ENCODE data around the gene MRC2. TPM values are rescaled to one million over a fixed set of nuclear protein-coding genes. Genes with fewer than 3 reads are reported as not detected.

MRC2 gene
- total RNA-seq, 1 donor from 2014 or later = 175 TPM

DNA sequence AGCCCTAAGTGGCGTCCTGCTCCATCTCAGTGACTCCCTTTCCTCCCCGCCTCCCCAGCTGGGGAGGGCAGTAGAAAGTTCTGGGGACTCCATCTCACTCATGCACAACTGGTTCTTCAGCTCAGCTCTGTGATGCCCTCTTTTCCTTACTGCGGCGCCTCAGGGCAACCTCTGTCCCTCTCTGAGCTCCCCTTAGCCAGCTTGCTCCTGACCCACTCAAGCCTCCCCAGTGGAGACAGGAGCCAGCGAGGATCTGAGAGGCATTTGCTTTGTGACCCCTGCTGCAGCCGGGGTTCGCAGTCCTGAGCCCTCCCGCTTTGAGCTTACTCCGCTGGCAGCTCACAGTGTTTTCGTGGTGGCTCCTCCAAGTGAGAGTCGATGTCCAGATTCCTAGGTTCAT lies 6.2 kb upstream of the MRC2 start:
- no peaks in the 10 kb centered on the region for H3K9me3 ChIP-seq (ENCODE audit: control insufficient read depth in 3 of 3, low read length in 3 of 3)
- H3K9ac ChIP-seq (ENCODE audit: low read depth in 1 of 3, low read length in 3 of 3) = no peak overlapping the region
- peaks cover 11 to 19% (median 14%) of the 10 kb centered on the region in 3 donors for H3K4me1 ChIP-seq (ENCODE audit: control insufficient read depth in 3 of 3, insufficient read depth in 3 of 3, low read length in 3 of 3)
- peaks cover 4 to 5% (median 5%) of the 10 kb centered on the region in 3 donors for H3K36me3 ChIP-seq (ENCODE audit: control insufficient read depth in 3 of 3, insufficient read depth in 3 of 3, low read length in 3 of 3)
- no peak overlapping the region for H3K27ac ChIP-seq (ENCODE audit: low read depth, low read length)
- no peak overlapping the region for H3K4me3 ChIP-seq (ENCODE audit: low read length in 3 of 3)
- peaks cover 0 to 14% (median 8%) of the 10 kb centered on the region in 3 donors for H3K27me3 ChIP-seq (ENCODE audit: control insufficient read depth in 3 of 3, insufficient read depth in 3 of 3, low read length in 3 of 3)

DNA sequence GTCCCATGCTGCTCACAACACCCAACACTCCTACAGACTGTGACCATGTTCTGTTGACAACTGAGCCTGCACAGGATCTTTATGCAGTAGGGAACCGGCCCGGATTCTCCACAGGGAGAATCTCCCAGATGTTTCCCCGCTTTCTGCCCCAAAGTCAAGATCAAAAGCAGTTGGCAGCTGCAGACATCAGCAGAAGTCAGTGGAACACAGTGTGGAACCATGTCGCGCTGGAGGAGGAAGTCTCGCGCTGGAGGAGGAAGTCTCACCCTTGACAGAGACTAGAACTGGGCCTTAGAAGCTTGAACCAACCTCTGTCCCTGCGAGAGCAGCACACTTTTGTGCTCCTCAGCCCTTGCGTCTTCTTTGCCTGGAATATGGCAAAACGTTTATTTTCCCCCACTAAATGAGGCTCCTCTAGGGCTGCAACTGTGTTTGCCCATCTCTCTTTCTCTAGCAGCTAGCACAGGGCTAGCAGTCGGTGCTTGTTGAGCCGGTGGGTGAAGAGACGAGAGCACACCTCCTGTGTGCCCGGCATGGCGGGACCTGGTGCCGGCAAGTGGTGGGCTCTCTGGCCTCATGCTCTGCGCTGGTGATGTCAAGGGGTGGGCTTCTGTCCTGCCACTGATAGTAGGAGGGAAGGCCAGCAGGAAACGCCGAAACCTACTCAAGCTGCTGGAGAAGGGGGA lies 2.1 kb upstream of the MRC2 start:
- H3K9ac ChIP-seq (ENCODE audit: low read depth in 1 of 3, low read length in 3 of 3) = no peak overlapping the region
- H3K4me3 ChIP-seq (ENCODE audit: low read length in 3 of 3) = no peak overlapping the region
- H3K4me1 ChIP-seq (ENCODE audit: control insufficient read depth in 3 of 3, insufficient read depth in 3 of 3, low read length in 3 of 3) = peaks cover 13 to 24% (median 22%) of the 10 kb centered on the region in 3 donors
- H3K27ac ChIP-seq (ENCODE audit: low read depth, low read length) = peak overlapping the region; percentile 30
- no peaks in the 10 kb centered on the region for H3K9me3 ChIP-seq (ENCODE audit: control insufficient read depth in 3 of 3, low read length in 3 of 3)
- no peaks in the 10 kb centered on the region for H3K36me3 ChIP-seq (ENCODE audit: control insufficient read depth in 3 of 3, insufficient read depth in 3 of 3, low read length in 3 of 3)
- peaks cover 20 to 40% (median 27%) of the 10 kb centered on the region in 3 donors for H3K27me3 ChIP-seq (ENCODE audit: control insufficient read depth in 3 of 3, insufficient read depth in 3 of 3, low read length in 3 of 3)

- H3K4me1 ChIP-seq (ENCODE audit: control insufficient read depth in 3 of 3, insufficient read depth in 3 of 3, low read length in 3 of 3) = peaks cover 13 to 24% (median 22%) of the 10 kb centered on the region in 3 donors
- H3K9ac ChIP-seq (ENCODE audit: low read depth in 1 of 3, low read length in 3 of 3) = no peak overlapping the region
- H3K4me3 ChIP-seq (ENCODE audit: low read length in 3 of 3) = no peak overlapping the region
- no peaks in the 10 kb centered on the region for H3K9me3 ChIP-seq (ENCODE audit: control insufficient read depth in 3 of 3, low read length in 3 of 3)
- peaks cover 20 to 43% (median 29%) of the 10 kb centered on the region in 3 donors for H3K27me3 ChIP-seq (ENCODE audit: control insufficient read depth in 3 of 3, insufficient read depth in 3 of 3, low read length in 3 of 3)
- peak overlapping the region; percentile 30 for H3K27ac ChIP-seq (ENCODE audit: low read depth, low read length)
- H3K36me3 ChIP-seq (ENCODE audit: control insufficient read depth in 3 of 3, insufficient read depth in 3 of 3, low read length in 3 of 3) = no peaks in the 10 kb centered on the region
Measured at GRCh38 chr17:62625870-62626200, 1.6 kb upstream of the MRC2 start.

DNA sequence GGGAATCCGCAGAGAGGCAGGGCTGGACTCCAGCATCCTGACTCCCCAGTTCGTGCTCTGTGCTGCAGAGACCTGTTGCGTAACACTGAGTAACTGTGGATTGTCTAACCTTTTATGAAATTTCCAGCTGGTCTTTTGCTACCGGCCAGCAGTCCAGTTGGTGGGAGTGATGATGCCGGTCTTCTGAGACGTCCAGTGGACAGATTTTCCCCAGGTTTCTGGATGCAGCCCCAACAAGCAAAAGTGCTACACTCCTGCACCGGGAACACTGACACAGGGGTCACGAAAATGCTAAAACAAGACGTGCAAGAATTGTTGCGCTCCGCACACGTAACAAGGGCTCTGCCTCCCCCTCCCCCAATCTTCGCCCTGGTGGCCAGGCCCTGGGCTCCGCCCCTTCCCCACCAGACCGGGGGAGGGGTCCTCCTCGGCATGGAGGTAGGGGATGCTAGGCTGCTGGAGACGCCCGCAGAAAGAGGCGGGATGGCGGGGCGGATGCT lies 701 bp upstream of the MRC2 start:
- Histone ChIP-seq H3K4me3 (ENCODE audit: low read length in 3 of 3) (peak overlapping the region; percentile 56 to 68 (median 60)), H3K36me3 (ENCODE audit: control insufficient read depth in 3 of 3, insufficient read depth in 3 of 3, low read length in 3 of 3) (no peaks in the 10 kb centered on the region), H3K27ac (ENCODE audit: low read depth, low read length) (peak overlapping the region; percentile 77), H3K4me1 (ENCODE audit: control insufficient read depth in 3 of 3, insufficient read depth in 3 of 3, low read length in 3 of 3) (peaks cover 13 to 24% (median 22%) of the 10 kb centered on the region in 3 donors), H3K9me3 (ENCODE audit: control insufficient read depth in 3 of 3, low read length in 3 of 3) (no peaks in the 10 kb centered on the region), H3K9ac (ENCODE audit: low read depth in 1 of 3, low read length in 3 of 3) (peak overlapping the region in 2 of 3 donors; percentile 60 to 65), H3K27me3 (ENCODE audit: control insufficient read depth in 3 of 3, insufficient read depth in 3 of 3, low read length in 3 of 3) (peaks cover 20 to 43% (median 31%) of the 10 kb centered on the region in 3 donors)

- peak overlapping the region; percentile 32 to 65 (median 60) for H3K9ac ChIP-seq (ENCODE audit: low read depth in 1 of 3, low read length in 3 of 3)
- H3K4me1 ChIP-seq (ENCODE audit: control insufficient read depth in 3 of 3, insufficient read depth in 3 of 3, low read length in 3 of 3) = peaks cover 16 to 24% (median 22%) of the 10 kb centered on the region in 3 donors
- H3K4me3 ChIP-seq (ENCODE audit: low read length in 3 of 3) = peak overlapping the region; percentile 56 to 68 (median 68)
- H3K27ac ChIP-seq (ENCODE audit: low read depth, low read length) = peak overlapping the region; percentile 77
- H3K36me3 ChIP-seq (ENCODE audit: control insufficient read depth in 3 of 3, insufficient read depth in 3 of 3, low read length in 3 of 3) = no peaks in the 10 kb centered on the region
- H3K9me3 ChIP-seq (ENCODE audit: control insufficient read depth in 3 of 3, low read length in 3 of 3) = no peaks in the 10 kb centered on the region
- peaks cover 22 to 47% (median 29%) of the 10 kb centered on the region in 3 donors for H3K27me3 ChIP-seq (ENCODE audit: control insufficient read depth in 3 of 3, insufficient read depth in 3 of 3, low read length in 3 of 3)
Measured at GRCh38 chr17:62627904-62628633, 599 bp downstream of the MRC2 start.

GRCh38 chr17:62628831-62629555 lies 1.5 kb downstream of the MRC2 start:
- peak overlapping the region in 2 of 3 donors; percentile 33 to 60 for H3K9ac ChIP-seq (ENCODE audit: low read depth in 1 of 3, low read length in 3 of 3)
- H3K36me3 ChIP-seq (ENCODE audit: control insufficient read depth in 3 of 3, insufficient read depth in 3 of 3, low read length in 3 of 3) = no peaks in the 10 kb centered on the region
- peak overlapping the region; percentile 77 for H3K27ac ChIP-seq (ENCODE audit: low read depth, low read length)
- peaks cover 22 to 47% (median 27%) of the 10 kb centered on the region in 3 donors for H3K27me3 ChIP-seq (ENCODE audit: control insufficient read depth in 3 of 3, insufficient read depth in 3 of 3, low read length in 3 of 3)
- H3K4me3 ChIP-seq (ENCODE audit: low read length in 3 of 3) = peak overlapping the region in 2 of 3 donors; percentile 45 to 68
- peaks cover 16 to 24% (median 22%) of the 10 kb centered on the region in 3 donors for H3K4me1 ChIP-seq (ENCODE audit: control insufficient read depth in 3 of 3, insufficient read depth in 3 of 3, low read length in 3 of 3)
- H3K9me3 ChIP-seq (ENCODE audit: control insufficient read depth in 3 of 3, low read length in 3 of 3) = no peaks in the 10 kb centered on the region

DNA sequence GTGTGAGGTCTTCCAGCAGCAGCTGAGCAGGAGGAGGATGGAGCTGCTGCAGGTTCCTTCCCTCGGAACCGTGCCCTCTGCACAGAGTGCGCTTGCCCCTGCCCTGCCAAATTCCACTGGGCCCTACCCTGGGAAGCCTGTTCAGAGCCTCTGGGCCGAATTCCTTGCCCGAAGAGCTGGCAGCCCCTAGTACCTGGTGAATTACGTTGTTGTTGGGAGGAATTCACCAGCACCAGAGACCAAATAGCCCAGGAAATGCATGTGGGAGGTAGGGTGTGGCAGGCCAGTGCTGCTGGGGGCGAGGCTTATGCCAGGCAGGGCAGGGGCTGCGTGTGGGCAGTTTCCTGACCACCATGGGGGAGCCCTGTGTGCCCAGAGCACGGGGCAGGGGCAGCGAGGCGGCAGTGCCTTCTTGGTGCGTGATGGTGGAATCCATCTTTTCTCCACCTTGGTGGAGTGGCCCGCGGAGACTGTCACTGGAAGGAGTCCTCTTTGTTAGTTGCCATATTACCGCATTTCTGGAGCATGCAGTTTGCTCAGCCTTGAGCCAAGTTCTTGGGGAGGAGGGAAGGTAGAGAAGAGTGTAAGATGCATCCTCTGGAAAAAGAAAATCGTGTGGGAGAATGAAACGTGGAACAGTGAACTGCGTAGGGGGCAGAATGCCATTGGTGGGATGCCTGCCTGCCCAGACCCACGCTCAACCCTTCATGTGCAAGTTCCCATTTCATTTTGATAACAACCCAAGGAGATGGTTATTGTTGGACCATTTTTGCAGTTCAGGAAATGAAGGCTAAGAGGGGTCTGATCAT lies 2.3 kb downstream of the MRC2 start:
- no peaks in the 10 kb centered on the region for H3K9me3 ChIP-seq (ENCODE audit: control insufficient read depth in 3 of 3, low read length in 3 of 3)
- peak overlapping the region in 2 of 3 donors; percentile 45 to 68 for H3K4me3 ChIP-seq (ENCODE audit: low read length in 3 of 3)
- peak overlapping the region; percentile 77 for H3K27ac ChIP-seq (ENCODE audit: low read depth, low read length)
- H3K27me3 ChIP-seq (ENCODE audit: control insufficient read depth in 3 of 3, insufficient read depth in 3 of 3, low read length in 3 of 3) = peaks cover 22 to 47% (median 27%) of the 10 kb centered on the region in 3 donors
- no peaks in the 10 kb centered on the region for H3K36me3 ChIP-seq (ENCODE audit: control insufficient read depth in 3 of 3, insufficient read depth in 3 of 3, low read length in 3 of 3)
- peak overlapping the region in 1 of 3 donors; percentile 40 for H3K9ac ChIP-seq (ENCODE audit: low read depth in 1 of 3, low read length in 3 of 3)
- peaks cover 16 to 24% (median 22%) of the 10 kb centered on the region in 3 donors for H3K4me1 ChIP-seq (ENCODE audit: control insufficient read depth in 3 of 3, insufficient read depth in 3 of 3, low read length in 3 of 3)

DNA sequence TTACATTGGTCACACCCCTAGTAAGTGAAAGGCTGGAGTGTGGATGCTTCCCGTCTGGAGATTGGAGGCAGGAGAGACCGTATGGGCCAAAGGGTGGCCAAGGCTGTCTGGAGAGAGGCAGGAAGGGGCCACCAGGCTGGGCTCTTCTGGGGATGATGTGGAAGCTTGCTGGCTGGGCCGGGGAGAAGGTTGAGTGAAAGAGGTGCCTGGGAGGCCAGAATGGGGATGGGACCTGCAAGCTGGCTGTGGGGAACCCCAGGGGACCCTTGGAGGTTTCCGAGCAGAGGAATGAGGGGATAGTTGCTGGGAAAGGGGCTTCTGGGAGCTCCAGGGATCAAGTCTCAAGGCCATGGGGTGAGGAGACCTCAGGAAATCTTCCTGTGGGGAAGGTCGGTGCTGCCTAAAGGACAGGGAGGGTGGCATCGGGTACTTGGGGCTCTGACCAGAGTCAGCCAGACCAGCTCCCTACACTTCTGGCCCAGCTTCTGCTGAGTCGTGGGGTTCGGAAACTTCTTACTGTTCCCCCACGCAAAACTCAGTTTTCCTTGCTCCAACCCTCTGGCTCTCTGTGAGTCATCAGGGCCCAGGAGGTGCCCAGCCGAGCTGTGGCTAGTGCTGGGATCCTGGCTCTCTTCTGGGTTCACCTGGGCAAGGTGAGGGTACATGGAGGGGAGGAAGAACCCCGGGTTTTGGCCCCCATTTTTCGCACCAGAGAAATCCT lies 3.1 kb downstream of the MRC2 start:
- H3K9ac ChIP-seq (ENCODE audit: low read depth in 1 of 3, low read length in 3 of 3) = no peak overlapping the region
- peaks cover 22 to 40% (median 24%) of the 10 kb centered on the region in 3 donors for H3K27me3 ChIP-seq (ENCODE audit: control insufficient read depth in 3 of 3, insufficient read depth in 3 of 3, low read length in 3 of 3)
- H3K27ac ChIP-seq (ENCODE audit: low read depth, low read length) = no peak overlapping the region
- H3K4me3 ChIP-seq (ENCODE audit: low read length in 3 of 3) = peak overlapping the region in 1 of 3 donors; percentile 9
- peaks cover 16 to 20% (median 19%) of the 10 kb centered on the region in 3 donors for H3K4me1 ChIP-seq (ENCODE audit: control insufficient read depth in 3 of 3, insufficient read depth in 3 of 3, low read length in 3 of 3)
- H3K9me3 ChIP-seq (ENCODE audit: control insufficient read depth in 3 of 3, low read length in 3 of 3) = no peaks in the 10 kb centered on the region
- no peaks in the 10 kb centered on the region for H3K36me3 ChIP-seq (ENCODE audit: control insufficient read depth in 3 of 3, insufficient read depth in 3 of 3, low read length in 3 of 3)
